H9 (cell line): ENCODE data around the gene ARHGDIB. TPM values are rescaled to one million over a fixed set of nuclear protein-coding genes. Genes with fewer than 3 reads are reported as not detected.

Experiments used
- DNase-seq: peaks from one replicate; pipeline ENCODE4 v3.0.0-alpha.2; 2017
- H2AFZ ChIP-seq: one replicate; pipeline ENCODE4 v1.6.1; 2013; ENCODE audit warnings: mild to moderate bottlenecking, low read length, control low read depth, moderate library complexity
- H2AK5ac ChIP-seq: 2 replicates; pipeline ENCODE4 v1.6.1; 2013; ENCODE audit warnings: low read length, control low read depth, mixed read lengths; ENCODE audit not compliant: insufficient read length
- H2BK120ac ChIP-seq: one replicate; pipeline ENCODE4 v1.6.1; 2013; ENCODE audit warnings: low read depth, mild to moderate bottlenecking, low read length, control low read depth, inconsistent platforms; ENCODE audit not compliant: poor library complexity, severe bottlenecking
- H2BK12ac ChIP-seq: 2 replicates; pipeline ENCODE4 v1.6.1; 2013; ENCODE audit warnings: low read length, control low read depth, mixed read lengths, low read depth; ENCODE audit not compliant: insufficient read length
- H2BK15ac ChIP-seq: 2 replicates; pipeline ENCODE4 v1.6.1; 2013; ENCODE audit warnings: low read depth, low read length, control low read depth
- H2BK20ac ChIP-seq: one replicate; pipeline ENCODE4 v1.6.1; 2013; ENCODE audit warnings: low read depth, mild to moderate bottlenecking, low read length, control low read depth, inconsistent platforms; ENCODE audit not compliant: poor library complexity, severe bottlenecking
- H2BK5ac ChIP-seq: 2 replicates; pipeline ENCODE4 v1.6.1; 2013; ENCODE audit warnings: low read length, control low read depth, mixed read lengths; ENCODE audit not compliant: insufficient read length
- H3K14ac ChIP-seq: 2 replicates; pipeline ENCODE4 v1.6.1; 2013; ENCODE audit warnings: low read length, control low read depth; ENCODE audit not compliant: insufficient read depth
- H3K18ac ChIP-seq: 2 replicates; pipeline ENCODE4 v1.6.1; 2013; ENCODE audit warnings: low read depth, mild to moderate bottlenecking, mixed read lengths, low read length, control low read depth; ENCODE audit not compliant: insufficient read length
- H3K23ac ChIP-seq: 2 replicates; pipeline ENCODE4 v1.6.1; 2013; ENCODE audit warnings: low read length, control low read depth, mixed read lengths, low read depth; ENCODE audit not compliant: insufficient read length
- H3K23me2 ChIP-seq: 2 replicates; pipeline ENCODE4 v1.6.1; 2013; ENCODE audit warnings: low read depth, mild to moderate bottlenecking, mixed read lengths, low read length, control low read depth; ENCODE audit not compliant: insufficient read length, poor library complexity, severe bottlenecking
- H3K27ac ChIP-seq: 2 replicates; pipeline ENCODE4 v1.5.1; 2013; ENCODE audit warnings: low read length, control low read depth, mixed read lengths, low read depth; ENCODE audit not compliant: insufficient read length
- H3K27me3 ChIP-seq: 2 replicates; pipeline ENCODE4 v1.6.1; 2013; ENCODE audit warnings: low read length, control low read depth, inconsistent platforms; ENCODE audit not compliant: insufficient read depth
- H3K4ac ChIP-seq: 2 replicates; pipeline ENCODE4 v1.6.1; 2013; ENCODE audit warnings: low read depth, mild to moderate bottlenecking, control low read depth, inconsistent platforms, low read length, moderate library complexity
- H3K4me1 ChIP-seq: 2 replicates; pipeline ENCODE4 v1.6.1; 2013; ENCODE audit warnings: low read length, control low read depth, inconsistent platforms; ENCODE audit not compliant: insufficient read depth
- H3K4me2 ChIP-seq: 2 replicates; pipeline ENCODE4 v1.6.1; 2013; ENCODE audit warnings: low read length, control low read depth, mixed read lengths; ENCODE audit not compliant: insufficient read length, insufficient read depth
- H3K56ac ChIP-seq: 2 replicates; pipeline ENCODE4 v1.6.1; 2013; ENCODE audit warnings: low read depth, mild to moderate bottlenecking, mixed read lengths, low read length, control low read depth; ENCODE audit not compliant: insufficient read length
- H3K79me1 ChIP-seq: 2 replicates; pipeline ENCODE4 v1.6.1; 2013; ENCODE audit warnings: low read depth, mild to moderate bottlenecking, moderate library complexity, low read length, control low read depth, inconsistent platforms; ENCODE audit not compliant: insufficient read depth, poor library complexity, severe bottlenecking
- H3K79me2 ChIP-seq: 2 replicates; pipeline ENCODE4 v1.6.1; 2013; ENCODE audit warnings: low read length, control low read depth, inconsistent platforms; ENCODE audit not compliant: insufficient read depth
- H3K9ac ChIP-seq: 2 replicates; pipeline ENCODE4 v1.6.1; 2013; ENCODE audit warnings: low read length, control low read depth, mixed read lengths; ENCODE audit not compliant: insufficient read length; ENCODE audit errors: extremely low read depth
- H3K9me3 ChIP-seq: one replicate; pipeline ENCODE4 v1.6.1; 2013; ENCODE audit warnings: low read depth, low read length, inconsistent platforms; ENCODE audit not compliant: control insufficient read depth
- H3T11ph ChIP-seq: one replicate; pipeline ENCODE4 v1.6.1; 2013; ENCODE audit warnings: mild to moderate bottlenecking, low read length, control low read depth, inconsistent platforms
- H4K20me1 ChIP-seq: one replicate; pipeline ENCODE4 v1.6.1; 2013; ENCODE audit not compliant: control insufficient read depth, insufficient read length, insufficient read depth
- H4K5ac ChIP-seq: 2 replicates; pipeline ENCODE4 v1.6.1; 2013; ENCODE audit warnings: low read depth, mild to moderate bottlenecking, mixed read lengths, low read length, control low read depth; ENCODE audit not compliant: insufficient read length
- H4K8ac ChIP-seq: replicated peaks from 2 replicates; pipeline ENCODE4 v1.6.1; 2013; ENCODE audit warnings: low read length, control low read depth, mixed read lengths, low read depth; ENCODE audit not compliant: insufficient read length
- H4K91ac ChIP-seq: 2 replicates; pipeline ENCODE4 v1.6.1; 2013; ENCODE audit warnings: low read depth, mild to moderate bottlenecking, moderate library complexity, mixed read lengths, low read length, control low read depth; ENCODE audit not compliant: insufficient read length
- H3K27ac Mint-ChIP-seq, 3 experiments: 2 replicates in 2 of 3; 3 replicates in 1 of 3; pipeline ENCODE4 v1.8.0; 2020 to 2021; ENCODE audit warnings: mixed read lengths in 3 of 3, mild to moderate bottlenecking in 1 of 3, moderate library complexity in 1 of 3
- H3K27me3 Mint-ChIP-seq: 2 replicates; pipeline ENCODE4 v1.8.0; 2021; ENCODE audit warnings: low read depth, mild to moderate bottlenecking, moderate library complexity, mixed read lengths
- H3K36me3 Mint-ChIP-seq, 3 experiments: 2 replicates in 2 of 3; 3 replicates in 1 of 3; pipeline ENCODE4 v1.8.0; 2020 to 2021; ENCODE audit warnings: low read depth in 3 of 3, mixed read lengths in 3 of 3; ENCODE audit not compliant: insufficient read depth in 1 of 3
- H3K4me1 Mint-ChIP-seq, 2 experiments: 2 replicates each; pipeline ENCODE4 v1.8.0; 2020; ENCODE audit warnings: mixed read lengths in 2 of 2
- H3K4me3 Mint-ChIP-seq, 2 experiments: 2 replicates in 1 of 2; 3 replicates in 1 of 2; pipeline ENCODE4 v1.8.0; 2020 to 2021; ENCODE audit warnings: mild to moderate bottlenecking in 2 of 2, mixed read lengths in 2 of 2, moderate library complexity in 1 of 2
- H3K9me3 Mint-ChIP-seq, 2 experiments: 2 replicates in 1 of 2; 3 replicates in 1 of 2; pipeline ENCODE4 v1.8.0; 2020; ENCODE audit warnings: mild to moderate bottlenecking in 2 of 2, mixed read lengths in 2 of 2, moderate library complexity in 1 of 2
- WGBS: extraction: QIAGEN DNeasy Blood & Tissue Kit; methylation state at CpG from one replicate; pipeline ENCODE4 v1.1.7; 2013; ENCODE audit warnings: missing lambda C conversion rate, low lambda C conversion rate, mixed read lengths; ENCODE audit not compliant: insufficient read length; ENCODE audit errors: extremely low coverage; 5-methylcytosine and 5-hydroxymethylcytosine counted together
- long read RNA-seq: library from polyadenylated mRNA; unstranded; transcript quantifications from one replicate; pipeline ENCODE4 v2.0.0, GENCODE V29; 2020
- total RNA-seq: library from RNA; stranded (reverse); gene quantifications from 2 replicates; pipeline ENCODE4 v1.2.1, GENCODE V29; 2021
- TF ChIP-seq, protein P1 (sequence below): fragments of 200-600 bp; sonication (generic); conservative IDR thresholded peaks from 3 replicates; pipeline ENCODE4 v1.8.0; 2021; ENCODE audit warnings: antibody characterized with exemption, mild to moderate bottlenecking

The ARHGDIB gene
- 0.29 and 0.44 TPM in 2 replicates for total RNA-seq
- long read RNA-seq: 0 reads

GRCh38 chr12:14961466-14962152 lies at the start of gene ARHGDIB:
Gene ARHGDIB (minus strand): TSS chr12:14961601. CDS start chr12:14950712, 10,889 bp downstream.
- Histone ChIP-seq H3K27ac (no peak within 1 kb of the TSS), H2AFZ (peak within 1 kb of the TSS; percentile 65), H3K27me3 (no peaks in the 10 kb centered on the region), H2BK15ac (no peak within 1 kb of the TSS), H3K9me3 (no peaks in the 10 kb centered on the region), H3K79me2 (no peaks in the 10 kb centered on the region), H3K4me2 (no peak within 1 kb of the TSS), H4K5ac (no peak within 1 kb of the TSS), H2BK5ac (no peak within 1 kb of the TSS), H4K91ac (no peak within 1 kb of the TSS), H3K79me1 (no peaks in the 10 kb centered on the region), H2AK5ac (no peak within 1 kb of the TSS), H3K23me2 (no peaks in the 10 kb centered on the region), H3T11ph (no peak within 1 kb of the TSS), H4K8ac (no peak within 1 kb of the TSS), H3K9ac (no peak within 1 kb of the TSS), H2BK120ac (no peak within 1 kb of the TSS), H3K4ac (no peak within 1 kb of the TSS), H3K14ac (no peak within 1 kb of the TSS), H3K18ac (no peak within 1 kb of the TSS), H2BK20ac (no peak within 1 kb of the TSS), H2BK12ac (no peak within 1 kb of the TSS), H3K23ac (no peak within 1 kb of the TSS), H3K4me1 (peaks cover 3% of the 10 kb centered on the region), H4K20me1 (no peaks in the 10 kb centered on the region), H3K56ac (no peak within 1 kb of the TSS)
- H3K4me3 Mint-ChIP-seq: no peak within 1 kb of the TSS; a peak in 2 of 5 replicates
- H3K9me3 Mint-ChIP-seq: no peaks in the 10 kb centered on the region
- H3K27ac Mint-ChIP-seq: peak within 1 kb of the TSS in 2 of 3 experiments; percentile 68 to 74; a peak in 4 of 7 replicates
- no CpG with 5 or more reads among the region's 14 CpGs for WGBS
- TF ChIP-seq, protein P1, sequence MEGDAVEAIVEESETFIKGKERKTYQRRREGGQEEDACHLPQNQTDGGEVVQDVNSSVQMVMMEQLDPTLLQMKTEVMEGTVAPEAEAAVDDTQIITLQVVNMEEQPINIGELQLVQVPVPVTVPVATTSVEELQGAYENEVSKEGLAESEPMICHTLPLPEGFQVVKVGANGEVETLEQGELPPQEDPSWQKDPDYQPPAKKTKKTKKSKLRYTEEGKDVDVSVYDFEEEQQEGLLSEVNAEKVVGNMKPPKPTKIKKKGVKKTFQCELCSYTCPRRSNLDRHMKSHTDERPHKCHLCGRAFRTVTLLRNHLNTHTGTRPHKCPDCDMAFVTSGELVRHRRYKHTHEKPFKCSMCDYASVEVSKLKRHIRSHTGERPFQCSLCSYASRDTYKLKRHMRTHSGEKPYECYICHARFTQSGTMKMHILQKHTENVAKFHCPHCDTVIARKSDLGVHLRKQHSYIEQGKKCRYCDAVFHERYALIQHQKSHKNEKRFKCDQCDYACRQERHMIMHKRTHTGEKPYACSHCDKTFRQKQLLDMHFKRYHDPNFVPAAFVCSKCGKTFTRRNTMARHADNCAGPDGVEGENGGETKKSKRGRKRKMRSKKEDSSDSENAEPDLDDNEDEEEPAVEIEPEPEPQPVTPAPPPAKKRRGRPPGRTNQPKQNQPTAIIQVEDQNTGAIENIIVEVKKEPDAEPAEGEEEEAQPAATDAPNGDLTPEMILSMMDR: no peak
- no peaks in the 10 kb centered on the region for H3K27me3 Mint-ChIP-seq
- peaks cover 12 to 13% of the 10 kb centered on the region in 2 experiments for H3K4me1 Mint-ChIP-seq
- no peaks in the 10 kb centered on the region for H3K36me3 Mint-ChIP-seq
- DNase-seq: no peak
